Measurements from ENCODE around the gene SPATA20. TPM values are rescaled to one million over a fixed set of nuclear protein-coding genes. Genes with fewer than 3 reads are reported as not detected.

SPATA20 gene
- total RNA-seq, 4 donors from 2014 or later: 116 to 437 (median 228) TPM

- no peak overlapping the region for H3K27ac ChIP-seq
- no peak for TF ChIP-seq POLR2AphosphoS5 (IDR thresholded peaks at IDR 0.05)
- no peak for TF ChIP-seq CTCF (IDR thresholded peaks at IDR 0.05)
- TF ChIP-seq EP300 (IDR thresholded peaks at IDR 0.05; ENCODE audit: low read depth): no peak
- TF ChIP-seq POLR2A (IDR thresholded peaks at IDR 0.05): no peak
- intact Hi-C loops (cut with DNase I; ENCODE audit: low total_unique reads): no loop called here
- no peak overlapping the region for H3K4me3 ChIP-seq
- 75% methylated on average over 13 of the region's 13 CpGs; no CpG with 5 or more reads in 1 of the 2 donors for WGBS, 2 donors (ENCODE audit: low coverage in 1 of 2)
- no peaks in the 10 kb centered on the region for H3K4me1 ChIP-seq
- no peaks in the 10 kb centered on the region for H3K36me3 ChIP-seq
- H3K27me3 ChIP-seq: no peaks in the 10 kb centered on the region
- no peaks in the 10 kb centered on the region for H3K9me3 ChIP-seq
- no peak for DNase-seq
- in situ Hi-C loops (cut with MboI; ENCODE audit: low pct_ligation_motif_present in 1 of 4, low pct_unique_long_range_greater_than_20kb in 1 of 4, low sequenced_read_pairs in 3 of 4): no loop called here
Measured at GRCh38 chr17:50576864-50577263, 29.9 kb downstream of the SPATA20 start.

DNA sequence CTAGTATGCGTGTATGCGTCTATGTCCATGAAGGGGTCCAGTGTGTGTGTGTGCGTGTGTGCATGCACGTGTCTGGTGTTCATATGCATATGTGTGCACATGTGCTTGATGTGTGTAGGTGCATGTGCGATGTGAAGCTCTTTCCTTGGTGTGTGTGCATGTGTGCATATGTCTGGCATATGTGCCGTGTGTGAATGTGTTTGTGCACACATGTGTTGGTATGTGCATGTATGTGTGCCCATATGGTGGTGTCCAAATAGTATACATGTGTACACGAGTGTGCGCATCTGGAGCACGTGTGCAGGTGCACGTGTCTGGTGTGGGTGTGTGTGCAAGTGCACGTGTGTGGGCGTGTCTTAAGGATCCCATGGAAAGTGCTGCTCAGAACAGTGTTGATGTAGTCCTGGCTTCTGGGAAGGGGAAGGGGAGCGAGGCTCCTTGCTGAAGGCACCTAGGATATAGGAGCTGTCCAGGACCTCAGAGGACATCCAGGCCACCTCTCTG, 30.5 kb downstream of the SPATA20 start:
- TF ChIP-seq EP300 (IDR thresholded peaks at IDR 0.05; ENCODE audit: low read depth): no peak
- TF ChIP-seq POLR2A (IDR thresholded peaks at IDR 0.05): no peak
- no peak for TF ChIP-seq CTCF (IDR thresholded peaks at IDR 0.05)
- no peak for TF ChIP-seq POLR2AphosphoS5 (IDR thresholded peaks at IDR 0.05)
- in situ Hi-C loops (cut with MboI; ENCODE audit: low pct_ligation_motif_present in 1 of 4, low pct_unique_long_range_greater_than_20kb in 1 of 4, low sequenced_read_pairs in 3 of 4): no loop called here
- Histone ChIP-seq H3K4me1 (no peaks in the 10 kb centered on the region), H3K27ac (no peak overlapping the region), H3K36me3 (no peaks in the 10 kb centered on the region), H3K27me3 (no peaks in the 10 kb centered on the region), H3K4me3 (no peak overlapping the region), H3K9me3 (no peaks in the 10 kb centered on the region)
- DNase-seq: no peak
- intact Hi-C loops (cut with DNase I; ENCODE audit: low total_unique reads): no loop called here
- 74% methylated on average over 13 of the region's 13 CpGs; no CpG with 5 or more reads in 1 of the 2 donors for WGBS, 2 donors (ENCODE audit: low coverage in 1 of 2)

DNA sequence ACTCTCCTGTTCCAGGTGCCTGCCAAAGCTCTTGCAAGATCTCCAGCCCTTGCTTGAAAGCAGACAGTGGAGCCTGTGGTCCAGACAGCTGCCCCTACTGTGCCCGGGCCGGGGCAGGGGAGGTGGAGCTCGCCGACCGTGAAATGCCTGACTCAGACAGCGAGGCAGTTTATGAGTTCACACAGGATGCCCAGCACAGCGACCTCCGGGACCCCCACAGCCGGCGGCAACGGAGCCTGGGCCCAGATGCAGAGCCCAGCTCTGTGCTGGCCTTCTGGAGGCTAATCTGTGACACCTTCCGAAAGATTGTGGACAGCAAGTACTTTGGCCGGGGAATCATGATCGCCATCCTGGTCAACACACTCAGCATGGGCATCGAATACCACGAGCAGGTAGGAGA, 31.2 kb downstream of the SPATA20 start:
- intact Hi-C loops (cut with DNase I; ENCODE audit: low total_unique reads): no loop called here
- no peak for TF ChIP-seq CTCF (IDR thresholded peaks at IDR 0.05)
- TF ChIP-seq POLR2A (IDR thresholded peaks at IDR 0.05): no peak
- no peak for TF ChIP-seq POLR2AphosphoS5 (IDR thresholded peaks at IDR 0.05)
- TF ChIP-seq EP300 (IDR thresholded peaks at IDR 0.05; ENCODE audit: low read depth): no peak
- H3K4me1 ChIP-seq: no peaks in the 10 kb centered on the region
- no peaks in the 10 kb centered on the region for H3K9me3 ChIP-seq
- H3K36me3 ChIP-seq: no peaks in the 10 kb centered on the region
- H3K27ac ChIP-seq: no peak overlapping the region
- in situ Hi-C loops (cut with MboI; ENCODE audit: low pct_ligation_motif_present in 1 of 4, low pct_unique_long_range_greater_than_20kb in 1 of 4, low sequenced_read_pairs in 3 of 4): no loop called here
- H3K27me3 ChIP-seq: no peaks in the 10 kb centered on the region
- H3K4me3 ChIP-seq: no peak overlapping the region
- WGBS, 2 donors (ENCODE audit: low coverage in 1 of 2): 69% methylated on average over 16 of the region's 16 CpGs; no CpG with 5 or more reads in 1 of the 2 donors
- no peak for DNase-seq

DNA sequence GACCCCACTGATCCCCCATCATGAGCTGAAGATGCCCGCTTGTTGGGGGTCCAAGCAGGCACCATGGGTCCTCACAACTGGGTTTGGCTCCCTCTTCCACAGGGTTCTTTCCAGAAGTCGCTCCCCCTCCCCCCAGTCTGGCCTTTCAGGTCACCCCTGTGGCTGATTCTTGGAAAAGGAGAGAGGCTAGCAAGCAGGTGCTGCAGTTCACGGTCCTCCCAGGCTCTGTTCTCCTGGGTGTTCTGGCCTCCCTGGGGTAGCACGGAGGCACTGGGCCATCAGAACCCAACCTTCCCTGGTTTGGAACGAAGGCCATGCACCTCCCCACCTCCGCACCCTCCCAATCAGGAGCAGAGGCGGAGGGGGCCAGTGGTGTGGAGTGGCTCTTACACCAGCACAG, 32.4 kb downstream of the SPATA20 start:
- no peak for TF ChIP-seq POLR2A (IDR thresholded peaks at IDR 0.05)
- TF ChIP-seq POLR2AphosphoS5 (IDR thresholded peaks at IDR 0.05): no peak
- TF ChIP-seq EP300 (IDR thresholded peaks at IDR 0.05; ENCODE audit: low read depth): no peak
- no peak for TF ChIP-seq CTCF (IDR thresholded peaks at IDR 0.05)
- no peaks in the 10 kb centered on the region for H3K9me3 ChIP-seq
- H3K27ac ChIP-seq: no peak overlapping the region
- H3K4me3 ChIP-seq: no peak overlapping the region
- 92% methylated on average over 7 of the region's 7 CpGs; no CpG with 5 or more reads in 1 of the 2 donors for WGBS, 2 donors (ENCODE audit: low coverage in 1 of 2)
- DNase-seq: no peak
- H3K36me3 ChIP-seq: no peaks in the 10 kb centered on the region
- no peaks in the 10 kb centered on the region for H3K4me1 ChIP-seq
- in situ Hi-C loops (cut with MboI; ENCODE audit: low pct_ligation_motif_present in 1 of 4, low pct_unique_long_range_greater_than_20kb in 1 of 4, low sequenced_read_pairs in 3 of 4): no loop called here
- no peaks in the 10 kb centered on the region for H3K27me3 ChIP-seq
- intact Hi-C loops (cut with DNase I; ENCODE audit: low total_unique reads): no loop called here
